ENCODE measurements around the gene FMN1. TPM values are rescaled to one million over a fixed set of nuclear protein-coding genes. Genes with fewer than 3 reads are reported as not detected.

The FMN1 gene
- total RNA-seq, 1 donor from 2014 or later: 4.2 TPM

DNA sequence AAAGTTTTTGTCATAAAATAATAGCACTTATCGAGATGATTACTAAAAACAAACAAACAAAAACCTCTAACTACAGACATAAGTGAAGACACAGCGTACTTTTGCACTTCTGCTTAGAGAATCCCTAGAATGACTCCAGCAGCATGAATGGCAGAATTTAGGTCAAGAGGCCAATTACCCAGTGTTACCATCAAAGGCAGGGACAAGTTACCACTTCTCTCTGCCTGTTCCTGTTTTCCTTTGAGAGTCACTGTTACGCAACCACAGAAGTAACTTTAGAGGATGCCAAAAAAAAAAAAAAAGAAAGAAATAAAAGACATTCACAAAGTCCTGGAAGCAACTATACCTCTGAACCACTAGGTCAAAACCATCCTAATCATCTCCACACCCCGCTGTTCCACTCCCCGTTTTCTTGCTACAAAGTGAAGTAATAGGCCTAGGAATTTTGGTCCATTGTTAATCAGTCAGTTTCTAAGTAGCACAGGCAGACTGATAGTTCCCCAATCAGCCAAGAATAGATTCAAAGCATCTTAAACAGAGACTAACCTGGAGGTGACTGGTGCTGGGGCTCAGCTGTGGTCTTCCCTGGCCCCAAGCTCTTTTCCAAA is 41.9 kb downstream of the FMN1 start:
- DNase-seq (ENCODE audit: extremely low spot score, unreplicated experiment): no peak
- no peaks in the 10 kb centered on the region for H3K36me3 Mint-ChIP-seq (ENCODE audit: unreplicated experiment)
- peaks cover 8% of the 10 kb centered on the region for H3K27me3 Mint-ChIP-seq (ENCODE audit: unreplicated experiment)
- H3K4me1 Mint-ChIP-seq (ENCODE audit: unreplicated experiment): peaks cover 4% of the 10 kb centered on the region
- TF ChIP-seq, protein P1, sequence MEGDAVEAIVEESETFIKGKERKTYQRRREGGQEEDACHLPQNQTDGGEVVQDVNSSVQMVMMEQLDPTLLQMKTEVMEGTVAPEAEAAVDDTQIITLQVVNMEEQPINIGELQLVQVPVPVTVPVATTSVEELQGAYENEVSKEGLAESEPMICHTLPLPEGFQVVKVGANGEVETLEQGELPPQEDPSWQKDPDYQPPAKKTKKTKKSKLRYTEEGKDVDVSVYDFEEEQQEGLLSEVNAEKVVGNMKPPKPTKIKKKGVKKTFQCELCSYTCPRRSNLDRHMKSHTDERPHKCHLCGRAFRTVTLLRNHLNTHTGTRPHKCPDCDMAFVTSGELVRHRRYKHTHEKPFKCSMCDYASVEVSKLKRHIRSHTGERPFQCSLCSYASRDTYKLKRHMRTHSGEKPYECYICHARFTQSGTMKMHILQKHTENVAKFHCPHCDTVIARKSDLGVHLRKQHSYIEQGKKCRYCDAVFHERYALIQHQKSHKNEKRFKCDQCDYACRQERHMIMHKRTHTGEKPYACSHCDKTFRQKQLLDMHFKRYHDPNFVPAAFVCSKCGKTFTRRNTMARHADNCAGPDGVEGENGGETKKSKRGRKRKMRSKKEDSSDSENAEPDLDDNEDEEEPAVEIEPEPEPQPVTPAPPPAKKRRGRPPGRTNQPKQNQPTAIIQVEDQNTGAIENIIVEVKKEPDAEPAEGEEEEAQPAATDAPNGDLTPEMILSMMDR (IDR thresholded peaks at IDR 0.05): no peak
- H3K27ac Mint-ChIP-seq (ENCODE audit: unreplicated experiment): no peak overlapping the region
- no peaks in the 10 kb centered on the region for H3K9me3 Mint-ChIP-seq (ENCODE audit: unreplicated experiment)
- H3K4me3 Mint-ChIP-seq (ENCODE audit: unreplicated experiment): no peak overlapping the region

DNA sequence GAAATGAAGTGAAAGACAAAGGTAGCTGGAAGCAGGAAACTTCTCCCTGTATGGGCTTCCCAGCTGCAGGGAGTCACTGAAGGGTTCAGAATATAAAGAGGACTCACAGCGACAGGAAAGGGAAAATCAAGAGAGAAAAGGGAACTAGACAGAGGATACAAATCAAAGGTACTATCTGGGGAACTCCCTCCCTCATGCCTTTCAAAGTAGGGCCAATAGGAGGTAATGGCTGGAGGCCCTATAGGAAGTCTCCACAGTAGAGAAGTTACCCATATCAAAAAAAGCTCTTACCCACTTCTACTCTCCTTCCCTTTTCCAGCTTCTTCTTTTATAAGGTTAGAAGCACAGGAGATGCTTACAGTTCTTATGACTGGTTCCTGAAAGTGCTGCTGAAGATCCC is 43.5 kb downstream of the FMN1 start:
- TF ChIP-seq, protein P1 (IDR thresholded peaks at IDR 0.05): no peak
- Mint-ChIP-seq H3K4me1 (ENCODE audit: unreplicated experiment) (peaks cover 4% of the 10 kb centered on the region), H3K27ac (ENCODE audit: unreplicated experiment) (no peak overlapping the region), H3K36me3 (ENCODE audit: unreplicated experiment) (peaks cover 2% of the 10 kb centered on the region), H3K27me3 (ENCODE audit: unreplicated experiment) (peaks cover 8% of the 10 kb centered on the region), H3K4me3 (ENCODE audit: unreplicated experiment) (no peak overlapping the region), H3K9me3 (ENCODE audit: unreplicated experiment) (no peaks in the 10 kb centered on the region)
- no peak for DNase-seq (ENCODE audit: extremely low spot score, unreplicated experiment)

DNA sequence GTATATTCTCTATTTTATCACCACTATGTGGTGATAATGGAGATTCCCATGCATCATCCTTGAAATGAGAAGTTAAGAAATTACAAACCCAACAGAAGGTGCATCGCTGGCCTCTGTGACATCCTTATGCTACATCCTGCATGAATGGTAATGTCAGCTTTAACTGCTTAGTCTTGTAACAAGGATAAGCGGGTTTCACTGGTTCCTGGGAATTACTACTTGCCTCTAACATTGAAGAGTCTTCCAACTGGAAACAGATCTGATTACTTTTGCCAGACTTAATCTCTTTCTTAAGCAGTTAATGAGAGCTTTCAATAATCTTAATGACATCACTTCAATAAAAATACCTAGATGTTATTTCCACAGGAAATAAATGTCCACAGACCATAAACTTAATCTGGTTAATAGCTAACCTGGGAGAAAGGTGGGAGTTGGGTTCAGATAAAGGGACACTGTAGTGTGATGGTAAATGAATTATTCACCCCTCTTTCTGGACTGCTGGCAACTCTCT is 44.0 kb downstream of the FMN1 start:
- no peak for DNase-seq (ENCODE audit: extremely low spot score, unreplicated experiment)
- no peak overlapping the region for H3K4me3 Mint-ChIP-seq (ENCODE audit: unreplicated experiment)
- H3K9me3 Mint-ChIP-seq (ENCODE audit: unreplicated experiment): no peaks in the 10 kb centered on the region
- H3K4me1 Mint-ChIP-seq (ENCODE audit: unreplicated experiment): peaks cover 4% of the 10 kb centered on the region
- H3K36me3 Mint-ChIP-seq (ENCODE audit: unreplicated experiment): peaks cover 2% of the 10 kb centered on the region
- peaks cover 8% of the 10 kb centered on the region for H3K27me3 Mint-ChIP-seq (ENCODE audit: unreplicated experiment)
- no peak overlapping the region for H3K27ac Mint-ChIP-seq (ENCODE audit: unreplicated experiment)
- TF ChIP-seq, protein P1 (IDR thresholded peaks at IDR 0.05): no peak

DNA sequence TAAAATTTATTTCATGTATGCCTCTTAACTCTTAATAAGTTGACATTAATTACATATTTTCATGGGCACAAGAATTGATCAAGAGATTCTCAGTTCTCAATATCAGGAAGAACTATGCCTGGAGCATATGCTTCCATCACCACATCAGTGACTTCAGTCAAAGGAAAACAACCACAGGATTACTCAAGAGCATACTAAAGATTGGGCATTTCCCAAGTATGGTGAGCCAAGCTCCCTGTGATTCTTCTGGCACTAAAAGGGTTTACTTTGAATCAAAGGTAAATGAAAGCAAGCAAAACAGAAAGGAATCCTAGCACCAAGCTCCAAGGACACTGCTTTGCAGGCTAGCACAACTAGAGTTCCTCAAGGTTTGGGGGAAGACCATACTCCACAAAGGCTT is 44.6 kb downstream of the FMN1 start:
- H3K27ac Mint-ChIP-seq (ENCODE audit: unreplicated experiment): no peak overlapping the region
- H3K4me1 Mint-ChIP-seq (ENCODE audit: unreplicated experiment): peaks cover 2% of the 10 kb centered on the region
- DNase-seq (ENCODE audit: extremely low spot score, unreplicated experiment): no peak
- H3K4me3 Mint-ChIP-seq (ENCODE audit: unreplicated experiment): no peak overlapping the region
- H3K9me3 Mint-ChIP-seq (ENCODE audit: unreplicated experiment): no peaks in the 10 kb centered on the region
- peaks cover 2% of the 10 kb centered on the region for H3K36me3 Mint-ChIP-seq (ENCODE audit: unreplicated experiment)
- TF ChIP-seq, protein P1 (IDR thresholded peaks at IDR 0.05): no peak
- peaks cover 5% of the 10 kb centered on the region for H3K27me3 Mint-ChIP-seq (ENCODE audit: unreplicated experiment)

DNA sequence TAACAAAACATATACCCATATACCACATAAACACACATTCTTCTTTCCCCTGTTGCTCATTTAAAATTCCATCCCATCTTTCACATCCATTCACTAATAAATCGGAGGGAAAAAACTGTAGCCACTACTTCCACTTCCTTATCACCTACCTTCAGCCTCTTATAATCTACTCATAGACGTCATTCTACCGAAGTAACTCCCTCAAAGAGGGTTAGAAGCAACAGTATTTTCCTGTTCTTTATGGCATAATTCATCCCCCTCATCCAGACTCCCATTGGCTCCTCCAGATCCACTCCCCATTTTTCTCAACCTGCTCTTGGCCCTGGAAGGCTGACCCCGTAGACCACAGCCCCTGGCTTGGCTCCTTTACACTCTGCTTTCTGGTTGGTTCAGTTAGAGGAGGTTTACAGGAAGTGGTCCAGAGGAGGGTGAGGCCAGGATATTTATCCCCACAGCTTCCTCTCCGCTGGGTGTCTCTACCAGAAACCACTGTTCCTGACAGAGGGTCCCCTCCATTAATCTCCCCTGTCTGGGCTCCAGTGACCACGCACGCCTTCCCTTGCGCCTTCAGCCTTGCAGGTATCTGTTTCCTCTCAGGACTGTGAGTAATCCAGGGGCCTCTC is 46.3 kb downstream of the FMN1 start:
- H3K4me1 Mint-ChIP-seq (ENCODE audit: unreplicated experiment): no peaks in the 10 kb centered on the region

More for the DNA sequence above, 46.3 kb downstream of the FMN1 start:
- H3K27me3 Mint-ChIP-seq (ENCODE audit: unreplicated experiment): peaks cover 5% of the 10 kb centered on the region
- H3K4me3 Mint-ChIP-seq (ENCODE audit: unreplicated experiment): no peak overlapping the region
- H3K9me3 Mint-ChIP-seq (ENCODE audit: unreplicated experiment): no peaks in the 10 kb centered on the region
- DNase-seq (ENCODE audit: extremely low spot score, unreplicated experiment): no peak
- H3K27ac Mint-ChIP-seq (ENCODE audit: unreplicated experiment): no peak overlapping the region
- TF ChIP-seq, protein P1 (IDR thresholded peaks at IDR 0.05): no peak
- H3K36me3 Mint-ChIP-seq (ENCODE audit: unreplicated experiment): peaks cover 2% of the 10 kb centered on the region

All from osteocyte (in vitro differentiated cells).